Measurements from ENCODE around the gene PPM1K. TPM values are rescaled to one million over a fixed set of nuclear protein-coding genes. Genes with fewer than 3 reads are reported as not detected.
"Not testable (repeated sequence)": the region's sequence is repeated elsewhere in the genome, so short reads cannot be mapped to it uniquely, and the experiment has no call there.

The PPM1K gene
- 10 to 100 TPM; 12.3 to 24.7 (median 18.2) TPM for polyA plus RNA-seq (ENCODE audit: insufficient read length in 4 of 4)

DNA sequence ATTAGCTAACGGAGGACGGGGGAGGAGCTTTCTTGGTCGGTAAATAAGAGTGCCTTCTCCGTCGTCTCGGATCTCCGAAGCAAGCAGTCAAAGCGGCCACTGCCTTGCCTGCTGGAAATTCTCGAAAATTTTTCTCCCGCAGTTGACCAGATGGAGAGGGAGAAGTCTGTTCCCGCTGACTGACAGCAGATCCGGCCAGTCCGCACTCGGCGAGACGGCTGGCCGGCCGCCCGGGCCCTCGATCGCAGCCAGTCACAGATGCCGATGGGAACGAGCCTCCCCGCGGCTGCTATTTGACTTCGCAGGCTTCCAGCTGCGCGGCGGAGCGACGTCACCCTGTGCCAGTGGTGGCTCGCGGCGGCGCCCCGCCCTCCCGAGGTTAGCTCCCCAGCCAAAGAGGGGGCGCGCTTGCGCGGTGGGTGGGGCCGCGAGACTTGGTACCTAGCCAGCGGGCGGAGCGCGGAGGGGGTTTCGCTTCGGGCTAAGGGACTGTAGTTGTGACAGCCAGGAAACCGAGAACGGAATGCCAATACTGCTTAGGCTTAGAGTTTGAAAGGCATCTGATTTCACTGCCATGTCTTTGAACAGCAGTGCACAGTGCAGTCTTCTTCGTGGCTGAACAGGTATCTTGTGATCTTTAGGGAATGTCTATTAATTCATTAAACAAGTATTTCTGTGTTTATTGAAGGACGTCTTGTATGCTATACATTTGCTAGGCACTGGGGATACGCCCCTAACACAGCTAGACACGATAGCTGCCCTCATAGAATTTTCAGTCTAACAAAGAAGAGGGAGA, at the start of gene PPM1K:
Gene PPM1K, minus strand, starts transcription at position 123 of the 796 bp plus-strand sequence. CDS start 5,978 bp downstream, outside the sequence.
- DNase-seq (ENCODE audit: low read depth in 4 of 4, low spot score in 2 of 4) = peak; percentile 95 to 98 (median 96)

DNA sequence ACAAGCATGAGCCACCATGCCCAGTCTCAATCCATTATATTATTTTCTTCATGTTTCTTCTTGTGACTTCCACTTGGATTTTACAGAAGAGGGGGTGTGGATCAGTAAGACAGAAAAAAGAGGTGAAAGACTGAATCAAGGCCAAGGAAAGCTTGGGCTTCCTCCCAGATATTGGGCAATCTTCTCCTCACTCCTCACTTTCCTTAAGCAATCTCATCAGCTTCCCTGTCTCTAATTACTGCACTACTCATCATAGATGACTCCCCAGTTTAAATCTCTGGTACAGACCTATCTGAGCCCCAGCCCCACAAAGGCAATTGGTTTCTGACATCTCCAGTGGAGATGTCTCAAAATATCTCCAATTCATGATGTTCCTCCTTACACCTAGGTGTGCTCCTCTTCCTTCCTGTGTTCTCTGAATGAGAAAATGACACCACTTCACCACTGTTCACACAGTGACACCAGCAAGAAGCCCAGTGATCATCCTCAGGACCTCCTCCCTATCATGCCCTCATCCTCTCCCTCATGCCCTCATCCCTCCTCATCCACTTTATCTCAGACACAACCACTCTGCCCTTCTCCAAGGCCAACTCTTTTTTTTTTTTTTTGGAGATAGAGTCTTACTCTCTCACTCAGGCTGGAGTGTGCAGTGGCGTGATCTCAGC, 49.5 kb upstream of the PPM1K start:
- no peak for DNase-seq (ENCODE audit: low read depth in 4 of 4, low spot score in 2 of 4)

DNA sequence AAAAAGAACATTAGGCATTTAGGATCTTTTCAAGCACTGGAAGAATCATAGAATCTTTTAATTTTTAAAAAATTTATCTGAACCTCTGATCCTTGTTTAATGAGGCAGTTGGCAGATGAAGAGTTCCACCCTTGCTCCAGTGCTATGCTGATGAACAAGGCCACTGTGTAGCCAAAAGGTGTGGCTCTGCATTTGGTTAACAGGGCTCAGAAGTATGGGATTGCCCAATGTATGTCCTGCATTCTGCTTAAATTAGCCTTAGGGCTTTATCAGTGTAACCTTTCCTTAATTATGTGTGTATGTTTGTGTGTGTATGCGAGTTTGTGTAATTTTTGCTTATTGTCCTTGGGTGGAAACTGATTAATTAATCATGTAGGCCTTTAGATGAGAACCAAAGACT, 43.3 kb upstream of the PPM1K start:
- no peak for DNase-seq (ENCODE audit: low read depth in 4 of 4, low spot score in 2 of 4)

DNA sequence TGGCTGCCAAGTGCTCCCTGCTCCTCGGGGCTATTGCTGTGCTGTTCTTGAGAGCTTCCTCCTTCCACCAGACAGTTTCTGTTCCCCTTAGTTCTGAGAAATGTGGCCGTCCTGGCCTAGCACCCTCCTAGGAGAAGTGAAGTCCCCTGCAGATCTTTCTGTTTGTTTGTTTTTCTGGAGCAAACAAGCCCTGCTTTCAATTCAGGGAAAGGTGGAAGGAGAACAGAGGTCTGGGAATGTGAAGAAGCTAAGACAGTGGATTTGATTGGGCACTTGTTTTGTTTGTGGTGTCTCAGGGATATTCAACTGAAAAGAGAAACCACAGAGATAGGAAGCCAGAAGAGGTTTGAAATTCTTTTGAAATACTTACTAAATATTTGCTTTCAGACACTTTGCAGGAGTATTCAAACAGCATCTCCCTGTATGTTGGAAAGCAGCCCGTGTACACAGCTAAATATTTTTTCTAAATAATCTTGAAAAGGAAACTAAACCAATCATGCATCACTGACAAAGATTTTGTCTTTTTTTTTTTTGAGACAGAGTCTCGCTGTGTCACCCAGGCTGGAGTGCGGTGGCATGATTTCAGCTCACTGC, 36.5 kb upstream of the PPM1K start:
- DNase-seq (ENCODE audit: low read depth in 4 of 4, low spot score in 2 of 4) = no peak

DNA sequence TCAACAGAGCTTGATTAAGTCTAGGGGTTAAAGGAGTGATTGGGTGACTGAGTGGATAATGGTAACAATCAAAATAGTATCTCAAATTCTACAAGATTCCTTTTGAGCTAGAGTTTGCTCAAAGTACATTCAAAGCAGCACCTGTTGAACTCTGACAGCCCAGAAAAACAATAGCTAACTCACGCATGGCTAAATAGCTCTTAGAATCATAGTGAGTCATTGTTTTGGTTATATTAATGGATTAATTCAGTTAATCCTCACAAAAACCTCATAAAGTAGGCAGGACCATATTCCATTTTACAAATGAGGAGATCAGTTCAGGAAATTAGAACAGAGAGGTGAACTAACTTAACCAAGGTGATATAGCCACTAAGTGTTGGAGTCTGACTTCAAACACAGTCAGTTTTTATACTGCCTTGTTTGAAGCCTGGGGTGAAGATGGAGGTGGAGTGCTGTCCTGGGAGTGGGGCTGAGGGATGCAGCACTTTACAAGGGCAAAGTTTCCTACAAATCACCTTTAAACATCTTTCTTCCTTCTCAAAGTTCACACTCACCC, 35.9 kb upstream of the PPM1K start:
- no peak for DNase-seq (ENCODE audit: low read depth in 4 of 4, low spot score in 2 of 4)

DNA sequence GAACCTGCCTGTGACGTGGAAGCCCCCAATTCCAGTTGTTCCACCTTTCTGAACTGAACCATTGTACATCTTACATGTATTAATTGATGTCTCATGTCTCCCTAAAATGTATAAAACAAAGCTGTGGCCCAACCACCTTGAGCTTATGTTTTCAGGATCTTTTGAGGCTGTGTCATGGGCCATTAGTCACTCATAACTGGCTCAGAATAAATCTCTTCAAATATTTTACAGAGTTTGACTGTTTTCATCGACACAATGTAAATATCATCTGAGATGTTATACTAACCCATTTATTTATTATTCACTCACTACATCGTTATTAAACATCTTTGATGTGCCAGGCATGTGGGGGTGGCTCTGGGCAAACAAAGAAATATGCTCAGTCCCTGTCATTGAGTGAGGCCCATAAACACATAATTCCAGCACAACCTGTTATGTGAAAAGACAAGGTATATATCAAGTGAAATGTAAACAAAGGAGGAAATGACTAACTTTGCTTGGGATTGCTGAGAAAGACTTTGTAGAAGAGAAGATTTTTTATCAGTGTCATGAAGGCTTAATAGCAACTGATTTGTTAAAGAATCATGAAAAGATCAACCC, 34.5 kb upstream of the PPM1K start:
- DNase-seq (ENCODE audit: low read depth in 4 of 4, low spot score in 2 of 4) = no peak

DNA sequence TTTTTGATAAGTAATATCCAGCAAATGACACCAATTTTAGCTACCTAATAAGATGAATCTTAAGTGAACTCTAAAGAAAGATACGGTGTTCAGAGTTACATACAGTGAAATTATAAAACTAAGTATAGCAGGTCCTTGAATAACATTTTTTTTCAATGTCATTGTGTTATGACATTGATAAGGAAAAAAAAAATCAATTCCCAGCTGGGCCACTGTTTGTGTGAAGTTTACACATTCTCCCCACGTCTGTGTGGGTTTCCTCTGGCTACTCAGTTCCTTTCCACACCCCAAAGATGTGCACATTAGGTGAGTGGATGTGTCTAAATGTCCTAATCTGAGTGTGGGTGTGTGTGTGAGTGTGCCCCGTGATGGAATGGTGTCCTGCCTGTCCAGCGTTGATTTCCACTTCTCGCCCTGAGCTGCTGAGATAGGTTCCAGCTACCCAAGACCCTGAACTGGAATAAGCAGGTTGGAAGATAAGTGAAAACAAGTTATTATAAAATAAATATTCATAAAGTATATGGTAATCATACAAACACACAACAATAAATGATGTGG, 31.2 kb upstream of the PPM1K start:
- DNase-seq (ENCODE audit: low read depth in 4 of 4, low spot score in 2 of 4) = no peak

DNA sequence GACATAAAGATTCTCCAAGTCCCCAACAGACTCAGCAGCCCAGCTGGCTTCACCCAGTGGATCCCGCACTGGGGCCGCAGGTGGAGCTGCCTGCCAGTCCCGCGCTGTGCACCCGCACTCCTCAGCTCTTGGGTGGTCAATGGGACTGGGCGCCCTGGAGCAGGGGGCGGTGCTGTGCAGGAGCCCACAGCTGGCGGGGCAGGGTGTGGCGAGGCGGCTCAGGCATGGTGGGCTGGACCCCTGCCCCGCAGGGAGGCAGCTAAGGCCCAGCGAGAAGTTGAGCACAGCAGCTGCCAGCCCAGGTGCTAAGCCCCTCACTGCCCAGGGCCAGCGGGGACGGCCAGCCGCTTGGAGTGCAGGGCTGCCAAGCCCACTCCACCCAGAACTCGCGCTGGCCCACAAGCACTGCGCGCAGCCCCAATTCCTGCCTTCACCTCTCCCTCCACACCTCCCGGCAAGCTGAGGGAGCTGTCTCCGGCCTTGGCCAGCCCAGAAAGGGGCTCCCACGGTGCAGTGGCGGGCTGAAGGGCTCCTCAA, 28.8 kb upstream of the PPM1K start:
- DNase-seq (ENCODE audit: low read depth in 4 of 4, low spot score in 2 of 4) = not testable (repeated sequence)

DNA sequence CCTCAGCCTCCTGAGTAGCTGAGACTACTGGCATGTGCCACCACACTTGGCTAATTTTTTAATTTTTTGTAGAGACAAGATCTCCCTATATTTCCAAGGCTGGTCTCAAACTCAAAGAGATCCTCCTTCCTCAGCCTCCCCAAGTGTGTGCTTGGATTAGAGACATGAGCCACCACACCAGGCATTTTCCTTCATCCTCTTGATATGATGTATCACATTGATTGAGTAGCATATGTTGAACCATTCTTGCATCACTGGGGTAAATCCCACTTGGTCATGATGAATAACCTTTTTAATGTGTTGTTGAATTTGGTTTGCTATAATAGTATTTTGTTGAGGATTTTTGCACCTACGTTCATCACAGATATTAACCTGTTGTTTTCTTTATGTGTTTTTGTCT, 24.2 kb upstream of the PPM1K start:
- no peak for DNase-seq (ENCODE audit: low read depth in 4 of 4, low spot score in 2 of 4)

DNA sequence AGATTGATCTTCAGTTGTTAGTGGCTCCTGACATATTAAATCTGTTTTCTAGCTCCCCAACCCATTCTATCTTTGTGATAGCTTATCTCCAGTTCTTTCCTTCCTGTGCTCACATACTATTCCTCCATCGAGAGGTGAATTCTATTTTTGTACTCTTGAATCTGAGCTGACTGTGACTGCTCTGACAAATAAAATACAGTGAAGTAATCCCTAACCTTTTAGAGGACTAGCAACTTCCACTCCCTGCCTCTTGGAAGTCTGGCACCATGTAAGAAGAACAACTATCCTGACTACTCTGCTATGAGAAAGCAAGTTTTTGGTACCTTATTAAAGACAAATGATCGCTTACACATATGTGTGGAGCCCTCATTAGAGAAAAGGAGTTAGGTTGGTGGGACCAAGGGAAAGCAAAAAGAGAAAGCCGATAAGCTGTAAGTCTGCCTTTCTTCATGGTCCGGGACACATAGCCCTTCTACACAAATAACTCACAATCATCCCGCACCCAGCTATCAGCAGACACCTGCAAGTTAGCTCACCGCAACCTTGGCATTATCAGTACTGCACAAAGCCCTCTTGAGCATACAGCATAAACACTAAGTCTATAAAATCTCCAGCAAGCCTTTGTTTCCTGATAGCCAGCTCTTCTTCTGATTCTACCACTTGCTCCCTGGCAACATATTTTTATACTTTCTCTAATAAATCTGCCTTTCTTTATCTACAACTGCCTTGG, 13.5 kb upstream of the PPM1K start:
- no peak for DNase-seq (ENCODE audit: low read depth in 4 of 4, low spot score in 2 of 4)

DNA sequence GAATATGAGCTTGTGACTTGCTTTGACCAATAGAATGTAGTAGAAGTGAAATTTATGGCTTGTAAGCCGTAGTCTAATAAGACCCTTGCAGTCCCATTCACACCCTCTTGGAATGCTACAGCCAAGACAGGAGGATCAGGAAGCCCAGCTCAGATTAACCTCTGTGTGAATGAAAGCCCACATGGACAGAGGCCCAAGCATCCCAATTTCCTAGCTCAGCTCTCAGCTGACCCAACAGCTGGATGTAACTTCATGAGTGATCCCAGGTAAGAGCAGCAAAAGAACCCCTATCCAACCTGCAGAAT, 12.8 kb upstream of the PPM1K start:
- DNase-seq (ENCODE audit: low read depth in 4 of 4, low spot score in 2 of 4) = no peak

DNA sequence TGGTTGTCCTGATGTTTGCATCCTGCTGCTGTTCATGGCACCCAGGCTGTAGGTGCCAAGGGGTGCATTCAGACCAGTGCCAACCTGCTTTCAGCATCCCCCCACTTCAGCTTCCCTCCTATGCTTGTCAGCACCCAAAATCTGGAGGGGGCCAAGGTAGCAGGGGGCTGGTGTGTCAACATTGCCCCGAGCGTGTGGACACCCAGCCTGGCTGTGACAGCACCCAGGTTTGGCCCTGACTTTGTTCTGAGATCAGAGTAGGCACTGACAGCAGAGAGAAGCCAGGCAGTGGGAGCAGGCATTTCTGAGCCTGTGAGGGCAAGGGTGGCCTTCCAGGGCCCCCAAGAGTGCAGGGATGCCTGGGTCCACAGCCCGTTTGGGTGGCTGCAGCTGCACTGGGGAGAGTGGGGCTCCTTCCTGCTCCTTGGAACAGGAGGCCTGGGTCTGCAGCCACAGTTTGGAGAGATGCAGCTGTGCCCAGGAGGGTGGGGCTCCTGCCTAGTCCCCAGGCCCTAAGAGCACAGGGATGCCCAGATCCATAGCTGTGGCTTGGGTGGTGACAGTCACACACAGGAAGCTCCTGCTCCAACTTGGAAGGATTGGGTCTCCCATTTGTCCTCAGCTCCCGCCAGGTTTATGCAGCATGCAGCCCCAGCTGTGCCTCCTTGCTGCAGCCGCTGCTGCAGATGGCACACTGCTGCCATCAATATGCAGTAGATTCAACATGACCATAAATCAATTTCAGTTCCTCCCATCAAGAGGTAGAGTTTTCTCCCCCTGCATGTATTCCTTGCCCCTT, 12.3 kb upstream of the PPM1K start:
- DNase-seq (ENCODE audit: low read depth in 4 of 4, low spot score in 2 of 4) = no peak

DNA sequence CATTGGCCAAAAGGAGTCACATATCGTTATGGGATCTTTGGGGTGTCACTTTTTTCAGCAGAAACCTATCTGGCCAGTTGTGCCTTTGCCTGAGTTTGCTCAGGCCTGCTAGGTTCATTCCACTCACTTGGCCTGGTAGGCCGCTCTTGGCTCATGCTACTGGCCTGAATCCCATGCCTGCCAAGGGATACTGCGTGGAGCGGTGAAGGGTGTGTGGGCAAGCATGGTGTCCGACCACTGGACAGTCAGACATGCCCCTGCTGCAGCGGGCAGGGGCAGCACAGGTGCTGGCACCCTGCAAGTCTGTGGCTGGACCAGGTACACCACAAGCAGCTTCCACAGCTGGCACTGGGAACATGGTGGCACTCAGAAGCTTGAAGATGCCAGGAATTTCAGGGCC, 11.3 kb upstream of the PPM1K start:
- DNase-seq (ENCODE audit: low read depth in 4 of 4, low spot score in 2 of 4) = no peak

DNA sequence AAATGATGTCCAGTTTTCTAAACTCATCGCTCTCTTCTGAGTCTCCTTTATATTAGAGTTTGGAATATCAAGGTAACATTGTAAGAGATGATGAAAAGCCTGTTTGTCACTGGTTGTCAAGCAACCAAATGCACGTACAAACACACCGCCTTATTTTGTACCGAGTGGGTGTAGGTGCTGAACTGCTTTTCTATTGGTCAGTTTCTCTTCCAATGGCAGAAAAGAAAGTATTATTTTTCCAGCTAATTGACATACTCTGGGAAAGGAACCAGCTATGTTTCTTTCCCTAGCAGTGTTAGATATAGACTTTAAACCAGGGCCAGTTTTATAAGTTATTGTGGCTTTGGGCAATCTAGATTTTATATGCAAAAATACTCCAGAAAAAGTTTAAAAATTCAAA, 6.6 kb upstream of the PPM1K start:
- DNase-seq (ENCODE audit: low read depth in 4 of 4, low spot score in 2 of 4) = peak in 1 of 4 donors; percentile 37

DNA sequence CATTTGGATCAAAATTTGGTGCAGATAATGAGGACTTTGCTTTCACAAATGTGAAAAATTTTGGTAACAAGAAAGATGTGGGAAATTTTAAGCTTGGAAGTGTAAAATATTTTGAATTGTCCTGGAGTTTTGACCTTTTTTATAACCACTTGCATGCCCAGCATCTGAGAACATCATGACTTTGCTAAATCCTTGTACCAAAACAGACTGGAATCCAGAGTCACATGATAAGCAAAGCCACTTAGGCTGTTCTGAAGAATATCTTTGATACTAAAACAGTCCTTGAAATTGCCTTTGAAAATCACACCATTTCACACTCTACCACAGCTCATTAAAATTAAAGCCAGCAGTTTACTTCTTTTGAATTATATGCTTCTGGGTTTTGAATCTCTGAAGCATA, 2.5 kb upstream of the PPM1K start:
- DNase-seq (ENCODE audit: low read depth in 4 of 4, low spot score in 2 of 4) = no peak

DNA sequence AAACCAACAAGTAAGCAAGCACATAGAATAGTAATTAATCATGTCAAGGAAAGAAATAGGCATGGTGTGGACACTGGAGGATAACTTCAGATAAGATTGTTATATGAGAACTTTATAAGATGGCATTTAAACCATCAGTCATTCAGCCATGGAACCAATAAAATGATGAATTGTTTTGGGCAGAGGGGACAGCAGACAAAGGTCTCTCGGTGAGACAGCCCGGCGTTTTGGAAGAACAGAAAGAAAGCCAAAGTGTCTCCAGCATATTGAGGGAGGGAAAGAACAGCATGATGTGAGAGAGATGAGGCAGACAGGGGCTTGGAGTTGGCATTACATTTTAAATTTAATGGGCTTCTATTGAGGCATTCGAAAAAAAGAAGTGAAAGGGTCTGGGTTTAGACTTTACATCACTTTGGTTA, 883 bp upstream of the PPM1K start:
- DNase-seq (ENCODE audit: low read depth in 4 of 4, low spot score in 2 of 4) = no peak

DNA sequence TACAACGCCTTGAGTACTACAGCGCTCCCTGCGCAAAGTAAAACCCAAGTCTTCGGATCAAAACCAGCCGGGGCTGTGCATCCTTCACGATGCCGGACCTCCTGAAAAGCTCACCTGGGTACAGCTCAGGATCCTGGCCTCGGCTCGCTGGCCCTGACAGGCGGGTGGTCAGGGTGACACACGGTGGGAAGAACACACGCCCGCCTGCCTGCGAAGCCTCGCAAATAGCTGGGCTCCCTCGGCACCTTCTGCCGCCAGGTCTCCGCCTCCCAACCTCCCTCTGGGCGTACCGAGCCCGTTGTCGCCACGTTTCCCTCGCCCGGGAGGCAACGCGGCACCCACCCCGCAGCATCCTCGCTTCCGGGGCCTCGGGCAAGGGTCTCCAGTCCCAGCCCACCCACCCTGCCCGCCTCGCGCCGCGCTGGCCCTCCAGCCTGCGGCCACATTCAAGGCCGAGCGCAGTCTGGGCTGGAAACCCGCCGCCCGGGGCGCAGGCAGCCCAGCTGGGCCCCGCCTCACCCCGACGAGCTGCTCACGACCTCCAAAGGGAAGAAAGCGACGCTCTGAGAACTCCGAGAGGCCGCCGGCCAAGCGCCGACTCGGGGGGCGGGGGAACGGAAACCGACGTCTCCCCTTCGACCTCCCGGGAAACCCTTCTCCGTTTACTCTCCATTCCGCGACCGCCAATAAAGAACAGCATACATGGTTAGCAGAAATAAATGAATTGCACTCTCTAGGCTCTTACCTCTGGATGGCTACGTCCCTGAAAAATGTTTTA, 511 bp downstream of the PPM1K start:
- peak in 3 of 4 donors; percentile 44 to 68 (median 57) for DNase-seq (ENCODE audit: low read depth in 4 of 4, low spot score in 2 of 4)

DNA sequence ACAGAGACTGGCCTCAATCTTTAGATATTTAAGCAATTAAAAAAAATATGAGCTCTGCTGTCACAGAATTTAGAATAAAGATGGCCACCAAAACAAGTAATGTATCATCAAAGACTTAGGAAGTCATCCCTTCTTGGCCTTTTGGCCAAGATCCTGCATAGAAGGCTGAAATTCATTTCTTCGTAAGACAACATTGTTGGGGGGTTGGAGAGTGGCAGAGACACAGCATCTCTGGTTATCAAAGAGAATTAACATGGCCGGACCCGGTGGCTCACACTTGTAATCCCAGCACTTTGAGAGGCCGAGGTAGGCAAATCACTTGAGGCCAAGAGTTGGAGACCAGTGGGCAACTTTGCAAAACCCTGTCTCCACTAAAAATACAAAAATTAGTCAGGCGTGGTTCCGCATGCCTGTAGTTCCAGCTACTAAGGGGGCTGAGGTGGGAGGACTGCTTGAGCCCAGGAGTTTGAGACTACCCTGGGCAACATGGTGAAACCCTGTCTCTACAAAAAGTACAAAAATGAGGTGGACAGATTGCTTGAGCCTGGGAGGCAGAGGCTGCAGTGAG, 4.0 kb downstream of the PPM1K start:
- no peak for DNase-seq (ENCODE audit: low read depth in 4 of 4, low spot score in 2 of 4)
